Common myeloid progenitor, CD34-positive (primary cell): Measurements from ENCODE around the gene KHK.

Experiments
- CTCF ChIA-PET: fragments of 350-600 bp; sonication (Branson Sonifier 250); formaldehyde crosslinking; loops from one replicate; lab custom pipeline; 2021; ENCODE audit warnings: antibody characterized with exemption; lab: Charles Lee
- POLR2A ChIA-PET: fragments of 350-600 bp; sonication (Branson Sonifier 250); formaldehyde crosslinking; loops from one replicate; lab custom pipeline; 2021; ENCODE audit warnings: antibody characterized with exemption; lab: Charles Lee
- DNase-seq, 3 donors: peaks; one replicate each; pipeline versions ENCODE4 v3.0.0 to v3.0.0-alpha.2; 2013
- H3K27ac ChIP-seq, 2 experiments: 1 replicate in 1 of 2; 2 replicates in 1 of 2; pipeline ENCODE4 v1.7.0; 2013; ENCODE audit warnings: inconsistent platforms in 2 of 2, low read length in 2 of 2, mild to moderate bottlenecking in 2 of 2, low read depth in 1 of 2, moderate library complexity in 1 of 2; ENCODE audit not compliant: severe bottlenecking in 2 of 2, insufficient read depth in 1 of 2, poor library complexity in 1 of 2
- H3K27me3 ChIP-seq, 5 experiments: replicated peaks in 2 of 5; 1 replicate in 3 of 5; 2 replicates in 2 of 5; pipeline versions ENCODE4 v1.6.1 to v1.7.0; 2013; ENCODE audit warnings: low read length in 4 of 5, mild to moderate bottlenecking in 2 of 5, moderate library complexity in 2 of 5, inconsistent platforms in 1 of 5; ENCODE audit not compliant: insufficient read depth in 5 of 5, control insufficient read depth in 4 of 5
- H3K36me3 ChIP-seq, 4 experiments: 1 replicate in 2 of 4; 2 replicates in 2 of 4; pipeline versions ENCODE4 v1.6.1 to v1.7.0; 2013; ENCODE audit warnings: low read length in 3 of 4, control low read depth in 1 of 4, mild to moderate bottlenecking in 1 of 4; ENCODE audit not compliant: control insufficient read depth in 4 of 4, insufficient read depth in 4 of 4
- H3K4me1 ChIP-seq, 4 experiments: 1 replicate in 3 of 4; 2 replicates in 1 of 4; pipeline versions ENCODE4 v1.6.1 to v1.7.1; 2013; ENCODE audit warnings: low read length in 3 of 4, mild to moderate bottlenecking in 3 of 4, control low read depth in 1 of 4, inconsistent platforms in 1 of 4, moderate library complexity in 1 of 4; ENCODE audit not compliant: control insufficient read depth in 4 of 4, insufficient read depth in 4 of 4; ENCODE audit errors: control extremely low read depth in 1 of 4
- H3K4me3 ChIP-seq, 7 experiments: 1 replicate in 4 of 7; 2 replicates in 3 of 7; pipeline versions ENCODE4 v1.5.1 to v1.7.0; 2013; ENCODE audit warnings: mild to moderate bottlenecking in 7 of 7, low read length in 6 of 7, moderate library complexity in 6 of 7, inconsistent platforms in 2 of 7, low read depth in 2 of 7, control low read depth in 1 of 7; ENCODE audit not compliant: insufficient read depth in 4 of 7, control insufficient read depth in 1 of 7; ENCODE audit errors: extremely low read depth in 1 of 7
- H3K9me3 ChIP-seq, 5 experiments: 1 replicate in 4 of 5; 2 replicates in 1 of 5; pipeline versions ENCODE4 v1.6.1 to v1.7.1; 2013; ENCODE audit warnings: low read length in 4 of 5, mild to moderate bottlenecking in 2 of 5, inconsistent platforms in 1 of 5, low read depth in 1 of 5, moderate library complexity in 1 of 5; ENCODE audit not compliant: control insufficient read depth in 4 of 5, insufficient read depth in 2 of 5; ENCODE audit errors: control extremely low read depth in 1 of 5
- WGBS: methylation state at CpG from one replicate; pipeline ENCODE4 v1.1.5; 2013; ENCODE audit not compliant: insufficient coverage; 5-methylcytosine and 5-hydroxymethylcytosine counted together

Gene KHK

GRCh38 chr2:27041752-27042151 lies 44.8 kb upstream of the KHK start:
- 97% methylated on average over 4 of the region's 5 CpGs for WGBS
- CTCF ChIA-PET, result no interaction called here
- H3K9me3 ChIP-seq, result no peaks in the 10 kb centered on the region
- peak overlapping the region in 1 of 2 experiments; percentile 22 for H3K27ac ChIP-seq
- POLR2A ChIA-PET, result no interaction called here
- DNase-seq, result no peak
- no peaks in the 10 kb centered on the region for H3K4me1 ChIP-seq
- H3K4me3 ChIP-seq, result no peak overlapping the region
- peaks cover 3 to 64% (median 44%) of the 10 kb centered on the region in 4 experiments for H3K36me3 ChIP-seq
- H3K27me3 ChIP-seq, result no peaks in the 10 kb centered on the region

- DNase-seq, result no peak
- Histone ChIP-seq H3K27ac (peak overlapping the region in 1 of 2 experiments; percentile 22), H3K4me3 (no peak overlapping the region), H3K4me1 (no peaks in the 10 kb centered on the region), H3K9me3 (no peaks in the 10 kb centered on the region), H3K36me3 (peaks cover 3 to 59% (median 40%) of the 10 kb centered on the region in 4 experiments), H3K27me3 (no peaks in the 10 kb centered on the region)
- CTCF ChIA-PET, result no interaction called here
- 93% methylated on average over 10 of the region's 10 CpGs for WGBS
- POLR2A ChIA-PET, result no interaction called here
These were observed 44.4 kb upstream of the KHK start for GRCh38 chr2:27042159-27042661.

DNA sequence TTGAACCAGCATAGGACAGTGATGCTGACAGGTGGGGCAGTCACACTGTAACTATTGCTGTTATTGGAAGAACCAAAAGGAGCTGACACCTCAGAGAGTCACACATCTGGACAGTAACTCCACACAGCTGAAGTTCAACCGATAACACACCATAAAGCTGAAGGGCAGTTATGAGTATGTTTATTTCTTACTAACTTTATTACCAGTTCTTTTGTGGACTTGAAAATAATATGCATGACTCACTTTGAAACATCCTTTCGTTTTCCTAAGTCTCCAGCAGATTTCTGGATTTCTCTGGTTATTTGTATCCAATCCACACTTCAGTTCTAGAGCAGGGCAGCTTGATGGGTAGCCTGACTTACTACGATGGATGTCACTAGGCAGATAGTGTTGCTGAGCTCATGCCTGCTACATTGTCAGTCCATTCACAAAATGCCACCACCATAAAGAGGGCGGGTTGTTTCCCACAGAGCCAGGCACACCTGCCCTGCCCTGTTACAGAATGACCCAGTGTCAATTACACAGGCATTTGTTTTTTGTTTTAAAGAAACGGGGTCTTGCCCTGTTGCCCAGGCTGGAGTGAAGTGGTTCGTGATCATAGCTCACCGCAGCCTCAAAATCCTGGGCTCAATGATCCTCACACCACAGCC lies 43.5 kb upstream of the KHK start:
- H3K4me1 ChIP-seq, result no peaks in the 10 kb centered on the region
- DNase-seq, result no peak
- ChIA-PET CTCF (interaction anchor here (0.9 kb wide), 1 partner anchor 10 kb away, joined by 5 read pairs; the partner anchor contains the start of gene TMEM214), POLR2A (interaction anchor here (0.6 kb wide), 1 partner anchor 1127 kb away, joined by 3 read pairs; no protein-coding TSS in a partner anchor)
- H3K27me3 ChIP-seq, result no peaks in the 10 kb centered on the region
- no peaks in the 10 kb centered on the region for H3K9me3 ChIP-seq
- peaks cover 3 to 50% (median 31%) of the 10 kb centered on the region in 4 experiments for H3K36me3 ChIP-seq
- 95% methylated on average over 6 of the region's 7 CpGs for WGBS
- no peak overlapping the region for H3K27ac ChIP-seq
- no peak overlapping the region for H3K4me3 ChIP-seq

DNA sequence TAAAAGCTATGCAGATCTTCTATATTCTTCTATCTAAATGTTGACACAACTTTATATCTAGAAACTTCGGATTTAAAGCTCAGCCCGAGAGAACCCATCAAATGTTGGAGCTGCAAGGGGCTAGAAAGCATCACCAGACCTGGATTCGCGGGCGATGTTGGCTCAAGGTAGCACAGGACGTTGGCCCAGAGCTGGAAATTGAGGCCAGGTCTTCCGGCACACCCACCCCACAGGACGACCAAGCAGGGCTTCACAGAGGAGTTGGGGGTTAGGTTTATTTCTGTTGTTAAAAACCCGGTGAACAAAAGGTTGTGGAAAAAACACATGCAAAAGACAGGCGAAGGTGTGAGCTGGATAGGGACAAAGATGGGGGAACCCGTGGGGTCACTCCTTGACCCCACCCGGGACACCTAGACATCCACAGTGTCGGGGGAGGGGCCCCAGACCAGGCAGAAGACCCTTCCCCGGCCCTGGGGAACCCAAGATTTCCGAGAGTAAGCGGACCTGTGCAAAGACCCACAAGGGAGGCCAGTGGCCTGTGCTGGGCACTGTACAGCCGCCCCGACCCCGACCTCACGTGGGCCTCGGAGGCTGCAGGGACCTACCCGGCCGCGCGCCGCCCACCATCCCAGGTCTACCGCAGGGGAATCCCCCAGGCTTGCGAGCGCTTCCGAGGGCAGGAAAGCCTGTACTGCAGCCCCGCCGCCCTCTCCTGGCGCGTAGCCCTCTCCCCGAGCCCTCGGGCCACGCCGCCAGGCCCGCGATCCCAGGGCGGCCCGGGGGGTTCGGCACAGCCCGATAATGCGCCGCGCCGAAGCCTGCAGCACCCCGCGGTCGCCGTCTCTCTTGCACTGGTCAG lies 36.9 kb upstream of the KHK start:
- POLR2A ChIA-PET, result interaction anchor here (0.6 to 2.4 kb wide), 7 partner anchors 13 to 67 kb away, joined by 3 to 16 read pairs (median 6); partner anchors contain the start of genes OST4 and TMEM214

GRCh38 chr2:27050281-27050995 lies 36.1 kb upstream of the KHK start:
- peak; percentile 92 to 98 (median 97) for DNase-seq
- H3K9me3 ChIP-seq, result no peaks in the 10 kb centered on the region
- ChIA-PET POLR2A (interaction anchor here (0.7 to 2.4 kb wide), 6 partner anchors 18 to 68 kb away, joined by 3 to 16 read pairs (median 6); partner anchors contain the start of genes OST4 and TMEM214), CTCF (interaction anchor here (0.8 to 19.5 kb wide), 7 partner anchors 9 to 107 kb away, joined by 3 to 381 read pairs (median 8); partner anchors contain the start of genes EMILIN1, KHK, OST4 and TMEM214)
- peaks cover 0 to 22% (median 21%) of the 10 kb centered on the region in 4 experiments for H3K36me3 ChIP-seq
- under 1% methylated on average over 41 of the region's 48 CpGs for WGBS
- peak overlapping the region; percentile 43 to 86 for H3K27ac ChIP-seq
- H3K4me1 ChIP-seq, result peaks cover 2 to 24% (median 21%) of the 10 kb centered on the region in 4 experiments
- H3K27me3 ChIP-seq, result no peaks in the 10 kb centered on the region
- H3K4me3 ChIP-seq, result peak overlapping the region; percentile 82 to 98 (median 93)

More for the DNA sequence above, 36.9 kb upstream of the KHK start:
- Histone ChIP-seq H3K4me1 (peaks cover 2 to 24% (median 21%) of the 10 kb centered on the region in 4 experiments), H3K4me3 (peak overlapping the region; percentile 82 to 98 (median 93)), H3K9me3 (no peaks in the 10 kb centered on the region), H3K27me3 (no peaks in the 10 kb centered on the region), H3K36me3 (peaks cover 0 to 14% (median 13%) of the 10 kb centered on the region in 4 experiments), H3K27ac (peak overlapping the region in 1 of 2 experiments; percentile 86)
- DNase-seq, result peak; percentile 55 to 82 (median 79)
- CTCF ChIA-PET, result interaction anchor here (1.1 to 19.5 kb wide), 7 partner anchors 9 to 254 kb away, joined by 3 to 381 read pairs (median 8); partner anchors contain the start of genes EMILIN1, KHK, OST4 and TMEM214
- WGBS, result 5% methylated on average over 44 of the region's 52 CpGs
